Activated CD4-positive, alpha-beta T cell treated with anti-CD3 and anti-CD28 coated beads, Interleukin-2, amount 50 U/mL, for 4 hours (primary cell): Measurements from ENCODE around the gene BNIPL.

Experiments used
- DNase-seq, 2 experiments: peaks; one replicate each; pipeline ENCODE4 v3.0.0-alpha.2; 2020

Gene BNIPL

GRCh38 chr1:151059109-151060006 is 23.0 kb downstream of the BNIPL start, which contains the start of gene CDC42SE1:
CDC42SE1 (minus strand) TSS chr1:151059622; CDS start chr1:151055730, 3,892 bp downstream.
- peak; percentile 72 to 76 for DNase-seq

- DNase-seq = no peak
Observed at GRCh38 chr1:151060007-151060656, 23.7 kb downstream of the BNIPL start, which contains the start of gene MLLT11. MLLT11 (plus strand) TSS chr1:151060397; CDS start chr1:151067225, 6,828 bp downstream.

DNA sequence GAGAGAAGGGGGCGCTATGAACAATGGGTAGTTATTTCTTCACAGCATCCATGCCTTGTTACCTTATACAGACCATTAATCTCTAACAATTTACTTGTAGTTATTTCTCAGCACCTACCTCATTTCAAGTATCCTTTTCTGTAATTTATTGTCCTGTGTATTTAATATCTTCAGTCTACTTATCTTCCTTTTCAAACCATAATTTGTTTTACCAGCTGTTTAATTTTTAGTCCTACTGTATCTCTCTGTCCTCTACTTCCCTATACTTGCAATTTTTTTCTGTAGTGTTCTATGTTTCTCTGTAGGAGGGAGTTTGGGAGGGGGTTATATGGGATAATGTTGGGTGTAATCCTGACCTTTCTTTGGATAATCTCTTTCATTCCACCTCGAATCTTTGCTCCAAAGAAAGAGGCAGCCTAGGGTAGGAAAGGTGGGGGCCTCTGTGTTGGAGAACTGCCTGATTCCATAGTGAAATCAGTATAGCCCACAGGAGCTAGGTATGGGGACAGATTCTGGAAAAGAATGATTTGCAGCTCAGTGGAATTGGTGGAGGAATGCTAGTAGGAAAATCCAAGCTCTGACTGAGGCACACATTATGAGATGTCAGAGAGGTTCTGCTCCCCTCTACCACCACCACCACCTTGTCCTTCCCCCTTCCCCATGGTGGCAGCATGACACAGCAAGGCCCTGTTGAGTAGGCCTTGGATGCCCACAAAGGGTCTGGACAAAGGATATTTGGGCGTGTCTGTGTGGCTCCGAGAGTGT is 24.5 kb downstream of the BNIPL start:
- no peak for DNase-seq

DNA sequence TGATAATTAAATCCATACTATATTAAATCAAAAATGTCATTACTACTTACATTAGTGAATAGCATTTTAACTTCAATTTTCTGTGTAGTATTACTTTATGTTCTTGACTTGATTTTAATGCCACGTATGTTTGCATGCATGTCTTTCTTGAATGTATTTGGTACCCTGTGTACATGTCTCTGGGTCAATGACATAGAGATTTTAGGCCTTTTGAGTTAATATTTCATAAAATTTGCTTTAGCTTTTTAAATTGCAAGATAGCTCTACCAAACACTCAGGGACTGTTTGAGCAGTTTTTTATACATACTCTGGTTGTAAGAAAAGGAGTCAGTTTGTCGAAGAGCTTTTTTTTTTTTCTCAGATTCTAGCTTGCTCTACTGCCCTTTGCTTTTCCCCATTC is 25.3 kb downstream of the BNIPL start:
- DNase-seq = no peak

DNA sequence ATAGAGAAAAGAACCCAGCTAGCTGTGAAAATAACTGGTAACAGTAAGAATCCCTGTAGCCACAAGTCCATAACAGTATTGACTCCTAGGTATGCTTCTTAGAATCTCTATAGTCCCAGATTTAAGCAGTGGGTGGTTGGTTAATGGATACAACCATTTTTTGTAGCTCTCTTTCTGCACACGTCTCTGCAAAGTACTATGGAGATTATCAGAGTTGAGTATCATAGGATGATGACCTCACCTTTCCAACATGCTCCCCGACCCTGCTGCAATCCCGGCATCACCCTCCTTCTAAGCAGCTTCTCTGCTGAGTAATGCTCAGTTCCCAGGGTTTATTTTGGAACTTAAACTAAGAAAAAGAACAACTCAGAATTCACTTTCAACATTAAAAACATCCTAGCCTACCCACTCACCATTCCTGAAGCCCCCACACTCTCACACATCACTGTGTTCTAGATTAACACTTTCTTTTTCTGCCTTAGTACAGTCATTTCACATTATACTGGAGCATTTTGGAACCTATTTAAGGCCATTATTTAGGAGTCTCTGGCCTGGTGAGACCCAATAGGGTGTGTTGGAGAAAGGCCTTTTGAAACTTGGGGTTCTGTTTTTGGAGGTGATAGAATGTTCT is 26.5 kb downstream of the BNIPL start:
- DNase-seq = no peak

GRCh38 chr1:151065089-151065645 is 28.8 kb downstream of the BNIPL start:
- DNase-seq = no peak

- no peak for DNase-seq
Observed at GRCh38 chr1:151067185-151067584, 30.8 kb downstream of the BNIPL start.

- no peak for DNase-seq
Observed at GRCh38 chr1:151069103-151069486, 32.7 kb downstream of the BNIPL start.

- DNase-seq = peak; percentile 79
Observed at GRCh38 chr1:151070474-151071276, 34.3 kb downstream of the BNIPL start, which contains the start of gene GABPB2. GABPB2 (plus strand) TSS chr1:151070761; CDS start chr1:151088190, 17,429 bp downstream.

DNA sequence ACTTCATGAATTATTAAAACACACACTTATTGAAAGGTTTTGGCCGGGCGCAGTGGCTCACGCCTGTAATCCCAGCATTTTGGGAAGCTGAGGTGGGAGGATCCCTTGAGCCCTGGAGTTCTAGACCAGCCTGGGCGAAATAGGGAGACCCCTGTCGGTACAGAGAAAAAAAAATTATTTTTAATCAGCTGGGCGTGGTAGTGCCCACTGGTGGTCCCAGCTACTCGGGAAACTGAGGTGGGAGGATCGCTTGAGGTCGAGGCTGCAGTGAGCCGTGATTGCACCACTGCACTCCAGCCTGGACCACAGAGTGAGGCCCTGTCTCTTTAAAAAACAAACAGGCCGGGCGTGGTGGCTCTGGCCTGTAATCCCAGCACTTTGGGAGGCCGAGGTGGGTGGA is 35.8 kb downstream of the BNIPL start:
- no peak for DNase-seq

- DNase-seq = no peak
Observed at GRCh38 chr1:151085953-151086559, 49.7 kb downstream of the BNIPL start.
